ENCODE results near the gene RAB7A. TPM values are rescaled to one million over a fixed set of nuclear protein-coding genes. Genes with fewer than 3 reads are reported as not detected.

Gene RAB7A
- total RNA-seq, 1 donor from 2014 or later: 122 TPM

DNA sequence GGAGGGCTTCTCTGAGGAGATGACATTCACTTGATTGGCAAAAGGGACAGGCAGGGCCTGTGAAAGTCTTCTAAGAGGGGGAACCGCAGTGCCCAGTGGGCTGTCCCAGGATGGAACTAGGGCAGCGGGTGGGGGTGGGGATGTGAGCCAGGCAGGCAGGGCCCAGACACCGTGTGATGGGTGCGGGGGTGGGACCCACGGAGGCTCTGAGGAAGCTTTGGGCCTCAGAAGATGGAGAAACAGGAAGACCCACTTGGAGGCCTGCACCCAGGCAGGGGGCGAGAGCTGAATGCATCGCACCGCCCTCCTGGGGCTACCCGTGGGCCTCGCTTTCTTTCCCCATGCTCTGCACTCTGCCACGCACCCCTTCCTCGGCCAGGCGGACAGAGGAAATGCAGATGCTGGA is 120.5 kb downstream of the RAB7A start:
- TF ChIP-seq, protein P1, sequence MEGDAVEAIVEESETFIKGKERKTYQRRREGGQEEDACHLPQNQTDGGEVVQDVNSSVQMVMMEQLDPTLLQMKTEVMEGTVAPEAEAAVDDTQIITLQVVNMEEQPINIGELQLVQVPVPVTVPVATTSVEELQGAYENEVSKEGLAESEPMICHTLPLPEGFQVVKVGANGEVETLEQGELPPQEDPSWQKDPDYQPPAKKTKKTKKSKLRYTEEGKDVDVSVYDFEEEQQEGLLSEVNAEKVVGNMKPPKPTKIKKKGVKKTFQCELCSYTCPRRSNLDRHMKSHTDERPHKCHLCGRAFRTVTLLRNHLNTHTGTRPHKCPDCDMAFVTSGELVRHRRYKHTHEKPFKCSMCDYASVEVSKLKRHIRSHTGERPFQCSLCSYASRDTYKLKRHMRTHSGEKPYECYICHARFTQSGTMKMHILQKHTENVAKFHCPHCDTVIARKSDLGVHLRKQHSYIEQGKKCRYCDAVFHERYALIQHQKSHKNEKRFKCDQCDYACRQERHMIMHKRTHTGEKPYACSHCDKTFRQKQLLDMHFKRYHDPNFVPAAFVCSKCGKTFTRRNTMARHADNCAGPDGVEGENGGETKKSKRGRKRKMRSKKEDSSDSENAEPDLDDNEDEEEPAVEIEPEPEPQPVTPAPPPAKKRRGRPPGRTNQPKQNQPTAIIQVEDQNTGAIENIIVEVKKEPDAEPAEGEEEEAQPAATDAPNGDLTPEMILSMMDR (IDR thresholded peaks at IDR 0.05): no peak
- TF ChIP-seq POLR2A (IDR thresholded peaks at IDR 0.05) (no peak), POLR2AphosphoS5 (IDR thresholded peaks at IDR 0.05; ENCODE audit: insufficient read depth in 1 of 2, low read depth in 1 of 2) (no peak)
- H3K36me3 ChIP-seq: no peaks in the 10 kb centered on the region
- no peaks in the 10 kb centered on the region for H3K27me3 ChIP-seq
- intact Hi-C loops (cut with DNase I): no loop called here
- no peaks in the 10 kb centered on the region for H3K9me3 ChIP-seq
- H3K4me3 ChIP-seq: no peak overlapping the region
- no peak for DNase-seq (ENCODE audit: extremely low spot score in 2 of 2)
- no peak overlapping the region for H3K27ac ChIP-seq
- peaks cover 17% of the 10 kb centered on the region for H3K4me1 ChIP-seq

DNA sequence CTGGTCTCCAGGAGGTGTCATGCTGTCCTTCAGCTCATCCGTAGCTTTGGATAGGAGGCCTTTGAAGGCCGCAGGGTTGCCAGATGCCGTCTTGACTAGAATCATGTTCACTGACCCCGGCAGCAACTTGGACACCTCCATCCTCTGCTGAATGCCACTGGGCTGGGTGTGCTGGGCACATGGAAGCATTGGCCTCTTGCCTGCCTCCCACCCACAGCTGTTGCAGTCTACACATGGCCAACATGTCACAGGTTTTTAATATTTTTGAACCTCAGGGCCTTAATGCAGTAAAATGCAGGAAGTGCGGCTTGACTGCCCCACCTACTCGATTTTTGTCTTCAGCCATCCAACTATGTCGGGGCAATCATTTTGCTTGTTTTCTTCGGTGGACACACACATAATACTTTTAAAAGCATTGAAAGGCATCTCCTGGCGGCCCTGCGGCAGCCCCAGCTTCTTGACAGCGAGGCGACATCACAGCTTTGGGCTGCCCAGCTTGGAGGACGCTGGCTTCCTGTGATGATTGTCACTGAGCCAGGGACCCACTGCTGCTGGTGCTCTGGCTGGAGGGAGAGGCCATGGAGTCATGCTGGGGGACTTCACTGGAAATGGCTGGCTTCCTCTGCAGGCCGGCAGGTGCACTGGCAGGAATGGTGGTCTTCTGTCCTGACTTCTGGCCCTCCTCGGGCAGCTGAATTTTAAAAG is 121.8 kb downstream of the RAB7A start:
- no peaks in the 10 kb centered on the region for H3K27me3 ChIP-seq
- TF ChIP-seq POLR2A (IDR thresholded peaks at IDR 0.05) (no peak), POLR2AphosphoS5 (IDR thresholded peaks at IDR 0.05; ENCODE audit: insufficient read depth in 1 of 2, low read depth in 1 of 2) (no peak)
- TF ChIP-seq, protein P1 (IDR thresholded peaks at IDR 0.05): no peak
- intact Hi-C loops (cut with DNase I): no loop called here
- no peaks in the 10 kb centered on the region for H3K36me3 ChIP-seq
- no peaks in the 10 kb centered on the region for H3K9me3 ChIP-seq
- no peak for DNase-seq (ENCODE audit: extremely low spot score in 2 of 2)
- H3K4me1 ChIP-seq: peaks cover 17% of the 10 kb centered on the region
- no peak overlapping the region for H3K27ac ChIP-seq
- H3K4me3 ChIP-seq: no peak overlapping the region

DNA sequence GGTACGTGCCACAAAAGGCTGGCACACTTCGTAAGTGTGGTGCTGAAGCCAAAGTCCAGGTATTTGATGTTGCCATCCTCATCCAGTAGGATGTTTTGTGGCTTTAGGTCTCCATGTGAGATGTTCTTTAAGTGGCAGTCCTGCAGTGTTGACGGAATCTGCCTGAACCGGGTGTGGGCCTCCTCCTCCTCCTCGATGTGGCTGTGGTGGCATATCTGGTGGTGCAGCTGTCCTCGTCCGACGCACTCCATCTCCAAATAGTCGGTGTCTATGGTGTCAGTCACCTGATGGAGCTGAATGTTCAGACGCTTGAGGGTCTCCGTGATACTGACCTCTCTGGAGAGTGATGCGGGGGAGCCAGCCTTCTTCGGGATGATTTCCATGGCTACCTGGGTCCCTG is 123.0 kb downstream of the RAB7A start:
- Histone ChIP-seq H3K4me1 (peaks cover 17% of the 10 kb centered on the region), H3K27ac (no peak overlapping the region), H3K9me3 (no peaks in the 10 kb centered on the region), H3K4me3 (no peak overlapping the region), H3K27me3 (no peaks in the 10 kb centered on the region), H3K36me3 (no peaks in the 10 kb centered on the region)
- intact Hi-C loops (cut with DNase I): no loop called here
- no peak for DNase-seq (ENCODE audit: extremely low spot score in 2 of 2)
- TF ChIP-seq, protein P1 (IDR thresholded peaks at IDR 0.05): no peak
- TF ChIP-seq POLR2A (IDR thresholded peaks at IDR 0.05) (no peak), POLR2AphosphoS5 (IDR thresholded peaks at IDR 0.05; ENCODE audit: insufficient read depth in 1 of 2, low read depth in 1 of 2) (no peak)

DNA sequence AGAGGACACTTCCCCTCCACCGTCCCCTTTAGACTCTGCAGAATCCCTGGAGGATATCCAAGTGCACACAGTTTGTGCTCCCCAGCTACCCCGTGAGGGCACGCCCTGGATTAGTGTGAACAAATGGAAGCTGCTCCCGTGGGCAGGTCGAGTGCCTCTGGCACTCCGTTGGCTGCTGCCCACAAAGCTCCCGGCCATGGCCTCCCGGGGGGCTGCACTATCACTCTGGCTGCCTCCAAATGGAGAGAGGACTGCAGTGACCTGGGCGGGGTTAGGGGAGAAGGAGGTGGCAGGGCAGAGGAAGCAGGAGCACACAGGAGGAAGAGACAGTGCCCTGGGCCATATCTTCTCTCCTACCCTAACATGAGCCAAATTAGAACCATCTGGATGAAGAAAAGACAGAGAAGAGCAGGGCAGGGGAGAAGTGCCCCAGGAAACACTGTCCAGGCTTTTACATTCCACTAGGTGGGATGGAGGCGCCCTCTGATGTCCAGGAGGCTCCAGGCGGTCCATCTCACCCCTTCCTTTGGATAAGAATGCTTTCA is 124.0 kb downstream of the RAB7A start:
- Histone ChIP-seq H3K4me3 (no peak overlapping the region), H3K4me1 (peaks cover 17% of the 10 kb centered on the region), H3K9me3 (no peaks in the 10 kb centered on the region), H3K27me3 (no peaks in the 10 kb centered on the region), H3K27ac (no peak overlapping the region), H3K36me3 (no peaks in the 10 kb centered on the region)
- intact Hi-C loops (cut with DNase I): no loop called here
- TF ChIP-seq, protein P1 (IDR thresholded peaks at IDR 0.05): no peak
- TF ChIP-seq POLR2AphosphoS5 (IDR thresholded peaks at IDR 0.05; ENCODE audit: insufficient read depth in 1 of 2, low read depth in 1 of 2) (no peak), POLR2A (IDR thresholded peaks at IDR 0.05) (no peak)
- DNase-seq (ENCODE audit: extremely low spot score in 2 of 2): no peak

DNA sequence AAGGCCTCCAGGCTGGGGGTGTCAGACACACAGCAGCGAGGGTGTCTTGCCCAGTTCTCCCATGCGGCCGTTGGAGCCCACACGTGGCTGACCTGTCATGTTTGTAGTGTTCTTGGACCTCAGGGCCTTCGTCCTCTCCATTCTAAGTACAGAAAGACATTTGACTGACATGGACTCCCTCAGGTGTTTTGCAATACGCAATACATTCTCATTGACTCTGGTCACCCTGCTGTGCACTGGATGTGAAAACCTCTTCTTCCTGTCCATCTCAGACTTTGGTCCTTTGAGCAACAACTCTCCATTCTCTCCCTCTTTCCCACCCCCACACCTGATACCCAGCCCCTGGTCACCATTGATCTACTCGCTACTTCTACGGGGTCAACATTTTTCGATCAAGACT is 124.6 kb downstream of the RAB7A start:
- no peak for DNase-seq (ENCODE audit: extremely low spot score in 2 of 2)
- Histone ChIP-seq H3K4me1 (peaks cover 11% of the 10 kb centered on the region), H3K27me3 (no peaks in the 10 kb centered on the region), H3K36me3 (no peaks in the 10 kb centered on the region), H3K4me3 (no peak overlapping the region), H3K27ac (no peak overlapping the region), H3K9me3 (no peaks in the 10 kb centered on the region)
- no peak for TF ChIP-seq POLR2AphosphoS5 (IDR thresholded peaks at IDR 0.05; ENCODE audit: insufficient read depth in 1 of 2, low read depth in 1 of 2)
- TF ChIP-seq, protein P1 (IDR thresholded peaks at IDR 0.05): no peak
- no peak for TF ChIP-seq POLR2A (IDR thresholded peaks at IDR 0.05)
- intact Hi-C loops (cut with DNase I): no loop called here
